HepG2 (cell line): ENCODE results near the gene KCNJ14. TPM values are rescaled to one million over a fixed set of nuclear protein-coding genes. Genes with fewer than 3 reads are reported as not detected.

Experiments used
- ATAC-seq: fragments of 200-7000 bp; cut with Tn5 transposase; 3 replicates; pipeline ENCODE4 v1.9.1; 2020; ENCODE audit warnings: mild to moderate bottlenecking, moderate library complexity
- BruUV-seq: library from RNA; stranded (reverse); fragments of 400-500 nt; replicated peaks from 2 replicates; lab custom pipeline; 2021; lab: Mats Ljungman, UMichigan
- CTCF ChIA-PET: fragments of 300-600 bp; formaldehyde crosslinking; extraction: SDS; loops from one replicate; lab custom pipeline; 2021; ENCODE audit warnings: low total read pairs, inconsistent platforms, low intra/inter-chr PET ratio; lab: Yijun Ruan, JAX
- POLR2A ChIA-PET: fragments of 350-600 bp; sonication (Branson Sonifier 250); formaldehyde crosslinking; loops from one replicate; lab custom pipeline; 2020; ENCODE audit warnings: antibody characterized with exemption, inconsistent platforms; lab: Yijun Ruan, JAX
- DNase-seq: peaks from one replicate; pipeline ENCODE4 v3.0.0-alpha.2; 2015; ENCODE audit warnings: low spot score
- FAIRE-seq: peaks from 3 replicates; lab custom pipeline; 2011; peaks lifted over from hg19 to GRCh38; lab: Jason Lieb, UNC
- H2AFZ ChIP-seq: one replicate; pipeline ENCODE4 v1.6.1; 2011; ENCODE audit warnings: low read length, inconsistent platforms
- H3K27ac ChIP-seq: fragments of 300-600 bp; 3 replicates; pipeline ENCODE4 v1.8.0; 2011; ENCODE audit warnings: mixed run types, mild to moderate bottlenecking, mixed read lengths, low read length, inconsistent platforms; ENCODE audit not compliant: insufficient read depth; ENCODE audit errors: extremely low read length
- H3K27me3 ChIP-seq, 2 experiments: fragments of 200-600 bp in 1 of 2; 2 replicates in 1 of 2; 3 replicates in 1 of 2; pipeline versions ENCODE4 v1.6.0 to v1.8.0; 2011; ENCODE audit warnings: low read length in 2 of 2, mild to moderate bottlenecking in 2 of 2, moderate library complexity in 2 of 2, inconsistent platforms in 1 of 2; ENCODE audit not compliant: insufficient read depth in 2 of 2, control insufficient read depth in 1 of 2
- H3K36me3 ChIP-seq, 2 experiments: fragments of 200-600 bp in 1 of 2; replicated peaks in 1 of 2; 2 replicates in 1 of 2; 3 replicates in 1 of 2; pipeline versions ENCODE4 v1.5.1 to v1.8.0; 2011; ENCODE audit warnings: low read length in 2 of 2, inconsistent platforms in 1 of 2; ENCODE audit not compliant: insufficient read depth in 2 of 2, control insufficient read depth in 1 of 2
- H3K4me1 ChIP-seq: 2 replicates; pipeline ENCODE4 v1.5.1; 2012; ENCODE audit warnings: low read length, inconsistent platforms; ENCODE audit not compliant: insufficient read depth
- H3K4me2 ChIP-seq: 2 replicates; pipeline ENCODE4 v1.6.0; 2011; ENCODE audit warnings: low read depth, low read length, inconsistent platforms
- H3K4me3 ChIP-seq, 3 experiments: fragments of 200-600 bp in 1 of 3; sonication (generic), shearing (Covaris generic) in 1 of 3; replicated peaks in 1 of 3; 2 replicates each; pipeline ENCODE4 v1.5.1; 2011 to 2016; ENCODE audit warnings: low read length in 3 of 3, inconsistent platforms in 2 of 3, low read depth in 2 of 3, mild to moderate bottlenecking in 2 of 3, control low read depth in 1 of 3, mixed read lengths in 1 of 3; ENCODE audit not compliant: insufficient read depth in 1 of 3
- H3K79me2 ChIP-seq: one replicate; pipeline ENCODE4 v1.6.1; 2011; ENCODE audit warnings: low read length, inconsistent platforms; ENCODE audit not compliant: insufficient read depth
- H3K9ac ChIP-seq: 2 replicates; pipeline ENCODE4 v1.6.0; 2011; ENCODE audit warnings: mild to moderate bottlenecking, low read depth, low read length, inconsistent platforms; ENCODE audit not compliant: insufficient read depth
- H3K9me3 ChIP-seq: 2 replicates; pipeline ENCODE4 v1.5.1; 2012; ENCODE audit warnings: mild to moderate bottlenecking, low read length
- H4K20me1 ChIP-seq: 2 replicates; pipeline ENCODE4 v1.6.0; 2011; ENCODE audit warnings: inconsistent platforms, mild to moderate bottlenecking, low read length, moderate library complexity; ENCODE audit not compliant: insufficient read depth
- AKAP8 ChIP-seq: sonication (generic); formaldehyde crosslinking; IDR thresholded peaks from 2 replicates; pipeline ENCODE4 v1.5.1; 2020; ENCODE audit warnings: mild to moderate bottlenecking, missing genetic modification reagents
- ERF ChIP-seq: IDR thresholded peaks from 2 replicates; pipeline ENCODE4 v1.6.1; 2018; ENCODE audit warnings: missing biosample characterization, missing genetic modification reagents
- MTF1 ChIP-seq: sonication (generic); formaldehyde crosslinking; IDR thresholded peaks from 2 replicates; pipeline ENCODE4 v1.5.0; 2020; ENCODE audit warnings: missing genetic modification reagents
- REPIN1 ChIP-seq: sonication (generic); formaldehyde crosslinking; IDR thresholded peaks from 2 replicates; pipeline ENCODE4 v1.8.0; 2022; ENCODE audit warnings: missing genetic modification reagents, low read depth, mild to moderate bottlenecking, borderline replicate concordance
- TMF1 ChIP-seq: sonication (generic); formaldehyde crosslinking; IDR thresholded peaks from 2 replicates; pipeline ENCODE4 v1.8.1; 2022; ENCODE audit warnings: low read depth, missing genetic modification reagents
- ZNF274 ChIP-seq: sonication (generic); formaldehyde crosslinking; IDR thresholded peaks from 2 replicates; pipeline ENCODE4 v1.5.1; 2020; ENCODE audit warnings: mild to moderate bottlenecking, missing genetic modification reagents
- ZNF790 ChIP-seq: sonication (generic); formaldehyde crosslinking; IDR thresholded peaks from 2 replicates; pipeline ENCODE4 v1.8.0; 2022; ENCODE audit warnings: missing genetic modification reagents, mild to moderate bottlenecking, borderline replicate concordance
- WGBS: methylation state at CpG from one replicate; pipeline ENCODE4 v1.1.6; 2017; ENCODE audit warnings: low lambda C conversion rate; 5-methylcytosine and 5-hydroxymethylcytosine counted together
- in situ Hi-C: cut with HindIII; loops from 2 replicates; pipeline ENCODE4 v1.10.0; 2017; ENCODE audit warnings: low pct_unique_long_range_greater_than_20kb; ENCODE audit not compliant: extremely low pct_ligation_motif_present
- intact Hi-C: fragments of 100-400 bp; cut with micrococcal nuclease; formaldehyde crosslinking; loops from one replicate; pipeline ENCODE4 v1.10.0; 2022; ENCODE audit not compliant: unreplicated experiment
- polyA plus RNA-seq, 8 experiments: library from polyadenylated mRNA; depleted of rRNA in 3 of 8; stranded (reverse) in 7 of 8; unstranded in 1 of 8; fragments of >200 nt; fragmentation: Illumina TruSeq in 4 of 8; extraction: Trizol in 4 of 8; gene quantifications; 2 replicates each; pipeline versions ENCODE4 v1.2.1 to v1.2.3, GENCODE V29; 2011 to 2016; ENCODE audit warnings: low read depth in 4 of 8, missing spikeins in 1 of 8, mixed read lengths in 1 of 8; ENCODE audit not compliant: insufficient read depth in 1 of 8
- total RNA-seq, 5 experiments: library from RNA; depleted of rRNA; stranded (reverse); fragments of >200 nt; fragmentation: Illumina TruSeq; extraction: Trizol; gene quantifications; 2 replicates each; pipeline ENCODE4 v1.2.3, GENCODE V29; 2016; ENCODE audit warnings: low read depth in 1 of 5
- TF ChIP-seq, protein P1 (sequence below): sonication (generic); formaldehyde crosslinking; IDR thresholded peaks from 2 replicates; pipeline ENCODE4; 2020; ENCODE audit warnings: missing genetic modification reagents, mild to moderate bottlenecking, borderline replicate concordance
- TF ChIP-seq, protein P2 (sequence below): sonication (generic); formaldehyde crosslinking; IDR thresholded peaks from 2 replicates; pipeline ENCODE4 v1.5.1; 2020; ENCODE audit warnings: mild to moderate bottlenecking, missing genetic modification reagents, borderline replicate concordance
- TF ChIP-seq, protein P3 (sequence below): IDR thresholded peaks from 2 replicates; pipeline ENCODE4 v1.6.1; 2016; ENCODE audit warnings: missing genetic modification reagents, missing compliant biosample characterization
- TF ChIP-seq, protein P4 (sequence below): sonication (generic); formaldehyde crosslinking; IDR thresholded peaks from 2 replicates; pipeline ENCODE4 v1.8.1; 2023; ENCODE audit warnings: mild to moderate bottlenecking, missing genetic modification reagents

KCNJ14 gene
- total and polyA plus RNA-seq, 2 of the 13 experiments (the other 11 are each of a cell fraction or from before 2014, with no cell fraction given), result 0.20 to 0.51 TPM

DNA sequence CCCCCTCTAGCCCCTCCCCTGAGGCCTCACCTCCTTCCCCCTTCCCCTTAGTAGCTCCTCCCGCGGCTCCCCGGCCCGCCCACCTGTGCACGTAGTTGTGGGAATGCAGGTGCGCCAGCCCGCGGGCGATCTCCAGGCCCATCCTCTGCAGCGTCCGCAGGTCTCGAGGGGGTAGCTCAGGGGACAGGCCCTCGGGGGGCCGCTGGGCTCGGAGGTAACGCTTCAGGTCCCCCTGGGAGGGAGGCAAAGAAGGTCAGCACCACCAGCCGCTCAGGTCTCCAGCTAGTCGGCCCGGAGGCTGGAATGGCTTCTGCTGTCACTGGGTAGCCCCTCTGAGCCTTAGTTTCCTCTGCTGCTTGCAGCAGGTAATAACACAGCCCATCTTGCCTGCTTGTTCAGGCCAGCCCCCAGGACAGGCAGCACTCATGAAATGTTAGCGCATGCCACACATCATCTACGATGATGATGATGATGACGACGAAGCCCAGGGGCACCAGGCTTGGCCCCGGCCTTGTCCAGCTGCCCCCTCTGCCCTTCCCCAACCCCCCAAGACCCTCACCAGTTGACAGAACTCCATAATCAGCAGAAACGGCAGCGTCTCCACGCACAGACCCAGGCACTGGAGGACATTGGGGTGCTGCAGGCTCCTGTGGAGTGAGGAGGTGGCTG, 47.1 kb downstream of the KCNJ14 start:
- Histone ChIP-seq H3K4me3 (peak overlapping the region in 2 of 3 experiments; percentile 44 to 68; a peak in 3 of 6 replicates), H3K9me3 (no peaks in the 10 kb centered on the region), H3K79me2 (no peaks in the 10 kb centered on the region), H3K36me3 (no peaks in the 10 kb centered on the region), H3K27me3 (peaks cover 0 to 9% of the 10 kb centered on the region in 2 experiments; a peak in 2 of 5 replicates), H3K27ac (no peak overlapping the region), H3K4me2 (peak overlapping the region; percentile 64), H2AFZ (no peak overlapping the region), H3K4me1 (peaks cover 40% of the 10 kb centered on the region), H4K20me1 (no peaks in the 10 kb centered on the region), H3K9ac (peak overlapping the region; percentile 10; the same call in 1 of the 2 replicates)
- BruUV-seq, result no TSS peak
- 12% methylated on average over 14 of the region's 27 CpGs for WGBS
- intact Hi-C loops, result no loop called here
- DNase-seq, result no peak
- FAIRE-seq, result no peak
- POLR2A ChIA-PET, result interaction anchor here (0.6 to 1.2 kb wide), 12 partner anchors 10 to 139 kb away, joined by 3 to 13 read pairs (median 4); partner anchors contain the start of genes RPL18, SPHK2 and TMEM143
- in situ Hi-C loops, result loop anchor here (5.0 kb wide), 1 partner anchor 85 kb away; no protein-coding TSS in a partner anchor
- CTCF ChIA-PET, result interaction anchor here (1.0 kb wide), 1 partner anchor 82 kb away, joined by 6 read pairs; no protein-coding TSS in a partner anchor
- ATAC-seq, result no peak
- TF ChIP-seq AKAP8, result no peak
- TF ChIP-seq, protein P1, sequence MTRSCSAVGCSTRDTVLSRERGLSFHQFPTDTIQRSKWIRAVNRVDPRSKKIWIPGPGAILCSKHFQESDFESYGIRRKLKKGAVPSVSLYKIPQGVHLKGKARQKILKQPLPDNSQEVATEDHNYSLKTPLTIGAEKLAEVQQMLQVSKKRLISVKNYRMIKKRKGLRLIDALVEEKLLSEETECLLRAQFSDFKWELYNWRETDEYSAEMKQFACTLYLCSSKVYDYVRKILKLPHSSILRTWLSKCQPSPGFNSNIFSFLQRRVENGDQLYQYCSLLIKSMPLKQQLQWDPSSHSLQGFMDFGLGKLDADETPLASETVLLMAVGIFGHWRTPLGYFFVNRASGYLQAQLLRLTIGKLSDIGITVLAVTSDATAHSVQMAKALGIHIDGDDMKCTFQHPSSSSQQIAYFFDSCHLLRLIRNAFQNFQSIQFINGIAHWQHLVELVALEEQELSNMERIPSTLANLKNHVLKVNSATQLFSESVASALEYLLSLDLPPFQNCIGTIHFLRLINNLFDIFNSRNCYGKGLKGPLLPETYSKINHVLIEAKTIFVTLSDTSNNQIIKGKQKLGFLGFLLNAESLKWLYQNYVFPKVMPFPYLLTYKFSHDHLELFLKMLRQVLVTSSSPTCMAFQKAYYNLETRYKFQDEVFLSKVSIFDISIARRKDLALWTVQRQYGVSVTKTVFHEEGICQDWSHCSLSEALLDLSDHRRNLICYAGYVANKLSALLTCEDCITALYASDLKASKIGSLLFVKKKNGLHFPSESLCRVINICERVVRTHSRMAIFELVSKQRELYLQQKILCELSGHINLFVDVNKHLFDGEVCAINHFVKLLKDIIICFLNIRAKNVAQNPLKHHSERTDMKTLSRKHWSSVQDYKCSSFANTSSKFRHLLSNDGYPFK (CRISPR knock-in tag), result no peak
- no peak for TF ChIP-seq ZNF790
- TF ChIP-seq, protein P2, sequence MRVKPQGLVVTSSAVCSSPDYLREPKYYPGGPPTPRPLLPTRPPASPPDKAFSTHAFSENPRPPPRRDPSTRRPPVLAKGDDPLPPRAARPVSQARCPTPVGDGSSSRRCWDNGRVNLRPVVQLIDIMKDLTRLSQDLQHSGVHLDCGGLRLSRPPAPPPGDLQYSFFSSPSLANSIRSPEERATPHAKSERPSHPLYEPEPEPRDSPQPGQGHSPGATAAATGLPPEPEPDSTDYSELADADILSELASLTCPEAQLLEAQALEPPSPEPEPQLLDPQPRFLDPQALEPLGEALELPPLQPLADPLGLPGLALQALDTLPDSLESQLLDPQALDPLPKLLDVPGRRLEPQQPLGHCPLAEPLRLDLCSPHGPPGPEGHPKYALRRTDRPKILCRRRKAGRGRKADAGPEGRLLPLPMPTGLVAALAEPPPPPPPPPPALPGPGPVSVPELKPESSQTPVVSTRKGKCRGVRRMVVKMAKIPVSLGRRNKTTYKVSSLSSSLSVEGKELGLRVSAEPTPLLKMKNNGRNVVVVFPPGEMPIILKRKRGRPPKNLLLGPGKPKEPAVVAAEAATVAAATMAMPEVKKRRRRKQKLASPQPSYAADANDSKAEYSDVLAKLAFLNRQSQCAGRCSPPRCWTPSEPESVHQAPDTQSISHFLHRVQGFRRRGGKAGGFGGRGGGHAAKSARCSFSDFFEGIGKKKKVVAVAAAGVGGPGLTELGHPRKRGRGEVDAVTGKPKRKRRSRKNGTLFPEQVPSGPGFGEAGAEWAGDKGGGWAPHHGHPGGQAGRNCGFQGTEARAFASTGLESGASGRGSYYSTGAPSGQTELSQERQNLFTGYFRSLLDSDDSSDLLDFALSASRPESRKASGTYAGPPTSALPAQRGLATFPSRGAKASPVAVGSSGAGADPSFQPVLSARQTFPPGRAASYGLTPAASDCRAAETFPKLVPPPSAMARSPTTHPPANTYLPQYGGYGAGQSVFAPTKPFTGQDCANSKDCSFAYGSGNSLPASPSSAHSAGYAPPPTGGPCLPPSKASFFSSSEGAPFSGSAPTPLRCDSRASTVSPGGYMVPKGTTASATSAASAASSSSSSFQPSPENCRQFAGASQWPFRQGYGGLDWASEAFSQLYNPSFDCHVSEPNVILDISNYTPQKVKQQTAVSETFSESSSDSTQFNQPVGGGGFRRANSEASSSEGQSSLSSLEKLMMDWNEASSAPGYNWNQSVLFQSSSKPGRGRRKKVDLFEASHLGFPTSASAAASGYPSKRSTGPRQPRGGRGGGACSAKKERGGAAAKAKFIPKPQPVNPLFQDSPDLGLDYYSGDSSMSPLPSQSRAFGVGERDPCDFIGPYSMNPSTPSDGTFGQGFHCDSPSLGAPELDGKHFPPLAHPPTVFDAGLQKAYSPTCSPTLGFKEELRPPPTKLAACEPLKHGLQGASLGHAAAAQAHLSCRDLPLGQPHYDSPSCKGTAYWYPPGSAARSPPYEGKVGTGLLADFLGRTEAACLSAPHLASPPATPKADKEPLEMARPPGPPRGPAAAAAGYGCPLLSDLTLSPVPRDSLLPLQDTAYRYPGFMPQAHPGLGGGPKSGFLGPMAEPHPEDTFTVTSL (CRISPR knock-in tag), result no peak
- TF ChIP-seq, protein P3, sequence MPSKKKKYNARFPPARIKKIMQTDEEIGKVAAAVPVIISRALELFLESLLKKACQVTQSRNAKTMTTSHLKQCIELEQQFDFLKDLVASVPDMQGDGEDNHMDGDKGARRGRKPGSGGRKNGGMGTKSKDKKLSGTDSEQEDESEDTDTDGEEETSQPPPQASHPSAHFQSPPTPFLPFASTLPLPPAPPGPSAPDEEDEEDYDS, result peak; percentile 34; the same call in 1 of the 2 replicates
- TF ChIP-seq TMF1 (CRISPR knock-in tag), result no peak
- TF ChIP-seq ERF (CRISPR knock-in tag), result 0 out of 2 replicates have a peak, but pooled peaks have one; percentile 21
- TF ChIP-seq ZNF274 (CRISPR knock-in tag), result no peak
- no peak for TF ChIP-seq REPIN1 (CRISPR knock-in tag)
- TF ChIP-seq MTF1 (CRISPR knock-in tag), result no peak
- TF ChIP-seq, protein P4, sequence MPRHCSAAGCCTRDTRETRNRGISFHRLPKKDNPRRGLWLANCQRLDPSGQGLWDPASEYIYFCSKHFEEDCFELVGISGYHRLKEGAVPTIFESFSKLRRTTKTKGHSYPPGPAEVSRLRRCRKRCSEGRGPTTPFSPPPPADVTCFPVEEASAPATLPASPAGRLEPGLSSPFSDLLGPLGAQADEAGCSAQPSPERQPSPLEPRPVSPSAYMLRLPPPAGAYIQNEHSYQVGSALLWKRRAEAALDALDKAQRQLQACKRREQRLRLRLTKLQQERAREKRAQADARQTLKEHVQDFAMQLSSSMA (CRISPR knock-in tag), result no peak
